Suprapubic skin (tissue), 4 donors: Measurements from ENCODE around the gene FRMD1. TPM values are rescaled to one million over a fixed set of nuclear protein-coding genes. Genes with fewer than 3 reads are reported as not detected.

Experiments
- DNase-seq, 2 donors: peaks; one replicate each; pipeline ENCODE4 v3.0.0-alpha.2; 2019; ENCODE audit warnings: low spot score in 2 of 2
- H3K27ac ChIP-seq: fragments of 200-600 bp; sonication (generic); one replicate; pipeline ENCODE4 v1.5.1; 2019
- H3K27me3 ChIP-seq: fragments of 200-600 bp; sonication (generic); one replicate; pipeline ENCODE4 v1.5.1; 2019
- H3K36me3 ChIP-seq: fragments of 200-600 bp; sonication (generic); one replicate; pipeline ENCODE4 v1.5.1; 2019
- H3K4me1 ChIP-seq: fragments of 200-600 bp; sonication (generic); one replicate; pipeline ENCODE4 v1.5.1; 2019
- H3K4me3 ChIP-seq: fragments of 200-600 bp; sonication (generic); one replicate; pipeline ENCODE4 v1.5.1; 2019; ENCODE audit warnings: mild to moderate bottlenecking
- H3K9me3 ChIP-seq: fragments of 200-600 bp; sonication (generic); one replicate; pipeline ENCODE4 v1.5.1; 2019
- EP300 ChIP-seq: sonication (generic); formaldehyde crosslinking; IDR thresholded peaks from one replicate; pipeline ENCODE4 v1.6.1; 2017; ENCODE audit warnings: antibody characterized with exemption
- POLR2A ChIP-seq, 2 donors: fragments of 450-650 bp; IDR thresholded peaks; one replicate each; pipeline ENCODE4 v1.6.1; 2017; ENCODE audit warnings: antibody characterized with exemption in 2 of 2, mild to moderate bottlenecking in 2 of 2, moderate library complexity in 2 of 2
- POLR2AphosphoS5 ChIP-seq, 3 donors: sonication (generic); formaldehyde crosslinking; IDR thresholded peaks; one replicate each; pipeline ENCODE4 v1.6.1; 2017; ENCODE audit warnings: antibody characterized with exemption in 3 of 3
- WGBS: methylation state at CpG from one replicate; pipeline ENCODE4 v1.1.5; 2018; 5-methylcytosine and 5-hydroxymethylcytosine counted together
- total RNA-seq, 4 donors: library from RNA; depleted of rRNA; stranded (reverse); fragments of >200 nt; gene quantifications; one replicate each; pipeline ENCODE4 v1.1.0, GENCODE V29; 2016
- TF ChIP-seq, protein P1 (sequence below), 2 donors: fragments of 200-600 bp in 1 of 2; fragments of 450-650 bp in 1 of 2; sonication (generic) in 1 of 2; IDR thresholded peaks; one replicate each; pipeline ENCODE4 v1.5.1; 2016 to 2019; ENCODE audit warnings: antibody characterized with exemption in 2 of 2, mild to moderate bottlenecking in 1 of 2, moderate library complexity in 1 of 2

FRMD1 gene
- total RNA-seq, 4 donors from 2014 or later = 0.64 to 2.6 (median 1.5) TPM

DNA sequence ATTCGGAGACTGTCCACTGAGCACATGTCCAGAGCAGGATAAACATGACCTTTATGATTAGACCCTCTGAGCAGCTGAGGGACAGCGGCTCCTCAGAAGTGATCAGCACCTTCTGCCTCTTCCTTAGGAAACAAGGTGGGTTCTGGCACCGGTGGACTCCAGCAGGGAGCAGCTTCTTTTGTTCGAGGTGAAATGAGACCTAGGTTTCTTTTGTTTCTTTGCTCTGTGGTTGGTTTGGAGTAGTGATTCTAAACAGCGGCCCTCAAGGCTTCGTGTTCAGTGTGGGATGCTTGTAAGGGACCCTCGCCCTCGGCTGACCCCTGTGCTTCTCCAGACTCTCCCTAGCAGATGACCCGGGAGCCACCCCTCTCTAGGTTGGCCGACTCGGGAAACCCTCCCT lies 14.6 kb upstream of the FRMD1 start:
- Histone ChIP-seq H3K9me3 (no peaks in the 10 kb centered on the region), H3K27ac (no peak overlapping the region), H3K4me3 (no peak overlapping the region), H3K36me3 (no peaks in the 10 kb centered on the region), H3K4me1 (no peaks in the 10 kb centered on the region), H3K27me3 (peaks cover 14% of the 10 kb centered on the region)
- 92% methylated on average over 11 of the region's 11 CpGs for WGBS
- no peak for DNase-seq
- TF ChIP-seq POLR2AphosphoS5 (IDR thresholded peaks at IDR 0.05) (no peak), EP300 (no peak), POLR2A (IDR thresholded peaks at IDR 0.05) (no peak)
- TF ChIP-seq, protein P1, sequence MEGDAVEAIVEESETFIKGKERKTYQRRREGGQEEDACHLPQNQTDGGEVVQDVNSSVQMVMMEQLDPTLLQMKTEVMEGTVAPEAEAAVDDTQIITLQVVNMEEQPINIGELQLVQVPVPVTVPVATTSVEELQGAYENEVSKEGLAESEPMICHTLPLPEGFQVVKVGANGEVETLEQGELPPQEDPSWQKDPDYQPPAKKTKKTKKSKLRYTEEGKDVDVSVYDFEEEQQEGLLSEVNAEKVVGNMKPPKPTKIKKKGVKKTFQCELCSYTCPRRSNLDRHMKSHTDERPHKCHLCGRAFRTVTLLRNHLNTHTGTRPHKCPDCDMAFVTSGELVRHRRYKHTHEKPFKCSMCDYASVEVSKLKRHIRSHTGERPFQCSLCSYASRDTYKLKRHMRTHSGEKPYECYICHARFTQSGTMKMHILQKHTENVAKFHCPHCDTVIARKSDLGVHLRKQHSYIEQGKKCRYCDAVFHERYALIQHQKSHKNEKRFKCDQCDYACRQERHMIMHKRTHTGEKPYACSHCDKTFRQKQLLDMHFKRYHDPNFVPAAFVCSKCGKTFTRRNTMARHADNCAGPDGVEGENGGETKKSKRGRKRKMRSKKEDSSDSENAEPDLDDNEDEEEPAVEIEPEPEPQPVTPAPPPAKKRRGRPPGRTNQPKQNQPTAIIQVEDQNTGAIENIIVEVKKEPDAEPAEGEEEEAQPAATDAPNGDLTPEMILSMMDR (IDR thresholded peaks at IDR 0.05) = no peak

DNA sequence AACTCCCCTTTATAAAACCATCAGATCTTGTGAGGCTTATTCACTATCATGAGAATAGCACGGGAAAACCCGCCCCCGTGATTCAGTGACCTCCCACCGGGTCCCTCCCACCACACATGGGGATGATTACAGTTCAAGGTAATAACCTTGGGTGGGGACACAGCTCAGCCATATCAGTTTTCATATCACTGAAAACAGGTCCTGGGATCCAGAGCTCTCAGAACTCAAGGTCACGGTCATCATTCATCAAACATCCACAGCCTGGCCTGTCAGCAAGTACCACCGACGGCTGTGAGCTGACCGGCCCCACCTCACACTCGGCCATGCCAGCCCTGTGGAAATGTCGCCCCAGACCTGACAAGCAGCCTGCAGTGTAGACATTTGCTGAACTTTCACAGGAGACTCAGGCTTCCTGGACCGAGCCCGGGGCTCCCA lies 14.1 kb upstream of the FRMD1 start:
- Histone ChIP-seq H3K4me1 (no peaks in the 10 kb centered on the region), H3K4me3 (no peak overlapping the region), H3K9me3 (no peaks in the 10 kb centered on the region), H3K27ac (no peak overlapping the region), H3K27me3 (peaks cover 9% of the 10 kb centered on the region), H3K36me3 (no peaks in the 10 kb centered on the region)
- 80% methylated on average over 11 of the region's 12 CpGs for WGBS
- no peak for DNase-seq
- no peak for TF ChIP-seq POLR2AphosphoS5 (IDR thresholded peaks at IDR 0.05)
- TF ChIP-seq, protein P1 (IDR thresholded peaks at IDR 0.05) = no peak
- TF ChIP-seq EP300 = no peak
- no peak for TF ChIP-seq POLR2A (IDR thresholded peaks at IDR 0.05)

DNA sequence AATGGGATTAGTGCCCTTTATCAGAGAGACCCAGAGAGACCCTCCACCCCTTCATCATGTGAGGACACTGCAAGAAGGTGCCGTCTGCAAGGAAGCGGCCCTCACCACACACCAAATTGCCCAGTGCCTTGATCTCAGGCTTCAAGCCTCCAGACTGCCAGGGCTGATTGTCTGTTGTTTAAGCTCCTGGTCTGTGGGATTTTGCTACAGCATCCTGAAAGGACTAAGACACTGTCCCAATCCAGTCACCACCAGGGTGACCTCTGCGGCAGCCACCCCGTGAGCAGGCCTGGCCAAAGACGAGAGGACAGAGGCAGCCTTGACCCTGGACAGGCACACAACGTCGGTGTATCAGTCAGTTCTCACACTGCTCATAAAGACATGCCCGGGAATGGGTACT lies 13.5 kb upstream of the FRMD1 start:
- Histone ChIP-seq H3K4me3 (no peak overlapping the region), H3K4me1 (no peaks in the 10 kb centered on the region), H3K36me3 (no peaks in the 10 kb centered on the region), H3K27me3 (peaks cover 6% of the 10 kb centered on the region), H3K27ac (no peak overlapping the region), H3K9me3 (no peaks in the 10 kb centered on the region)
- DNase-seq = no peak
- WGBS = 83% methylated on average over 8 of the region's 8 CpGs
- TF ChIP-seq EP300 = no peak
- no peak for TF ChIP-seq POLR2A (IDR thresholded peaks at IDR 0.05)
- TF ChIP-seq POLR2AphosphoS5 (IDR thresholded peaks at IDR 0.05) = no peak

DNA sequence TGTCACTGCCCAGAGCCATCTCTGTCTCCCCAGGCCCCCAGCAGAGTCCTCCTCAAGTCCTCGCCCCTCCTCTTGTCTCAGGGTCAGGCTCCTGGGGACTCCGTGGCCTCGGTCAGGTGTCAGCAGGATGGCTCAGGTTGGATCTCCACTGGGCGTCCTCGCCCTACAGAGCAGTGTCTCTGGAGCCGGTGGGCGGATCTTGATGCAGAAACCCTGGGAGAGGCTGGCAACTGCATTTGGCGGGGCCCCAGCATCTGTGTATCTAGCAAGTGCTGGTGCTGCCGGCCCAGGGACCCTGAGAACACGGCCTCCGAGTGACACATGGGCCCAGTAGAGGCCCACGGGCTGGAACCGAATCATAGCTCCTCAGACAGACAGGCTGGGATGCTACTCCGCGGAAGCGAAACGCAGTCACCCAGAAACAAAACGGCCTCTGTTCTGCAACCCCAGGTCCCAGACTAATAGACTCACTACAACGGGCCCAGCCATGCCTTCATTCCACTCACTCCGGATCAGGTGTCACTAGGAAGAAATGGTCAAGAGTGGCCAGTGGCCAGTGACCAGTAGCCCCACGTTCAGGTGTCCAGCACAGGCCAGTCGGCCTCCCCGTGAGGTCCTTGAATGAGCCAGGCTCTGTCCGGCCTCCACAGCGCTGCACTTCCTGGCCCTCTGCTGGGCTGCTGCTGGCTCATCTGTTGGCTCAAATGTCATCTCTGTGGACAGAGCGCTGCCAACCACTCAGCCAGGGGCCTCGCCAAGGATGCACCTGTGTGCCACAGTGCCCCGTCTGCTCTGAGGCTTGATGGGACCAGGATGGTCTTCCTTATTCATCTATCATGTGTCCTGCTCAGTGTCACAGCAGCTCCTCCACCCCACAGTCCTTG lies 12.6 kb upstream of the FRMD1 start:
- no peaks in the 10 kb centered on the region for H3K4me1 ChIP-seq
- H3K36me3 ChIP-seq = no peaks in the 10 kb centered on the region
- H3K9me3 ChIP-seq = no peaks in the 10 kb centered on the region
- TF ChIP-seq POLR2A (IDR thresholded peaks at IDR 0.05) (no peak), POLR2AphosphoS5 (IDR thresholded peaks at IDR 0.05) (no peak), EP300 (no peak)
- TF ChIP-seq, protein P1 (IDR thresholded peaks at IDR 0.05) = no peak
- WGBS = 98% methylated on average over 7 of the region's 28 CpGs
- H3K27me3 ChIP-seq = no peaks in the 10 kb centered on the region
- no peak for DNase-seq
- H3K4me3 ChIP-seq = no peak overlapping the region
- H3K27ac ChIP-seq = no peak overlapping the region

DNA sequence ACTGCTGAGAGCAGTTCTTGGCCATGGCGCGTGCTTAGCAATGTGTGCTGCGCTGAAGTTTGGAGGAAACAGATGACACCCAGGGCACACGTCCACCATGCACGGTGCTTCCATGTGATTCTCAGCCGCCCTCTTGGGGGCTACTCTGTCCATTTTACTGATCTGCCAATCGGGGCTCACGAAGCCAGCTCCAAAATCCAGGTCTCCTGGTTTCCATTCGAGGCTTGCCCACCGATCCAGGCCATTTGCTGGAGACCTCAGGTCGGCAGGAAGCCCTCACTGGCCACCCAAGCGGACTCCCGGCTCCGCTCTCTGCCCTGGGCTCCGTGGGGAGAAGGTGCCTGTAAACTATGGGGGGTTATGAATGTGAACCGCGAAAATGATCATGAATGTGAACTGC lies 11.7 kb upstream of the FRMD1 start:
- Histone ChIP-seq H3K4me1 (no peaks in the 10 kb centered on the region), H3K27me3 (no peaks in the 10 kb centered on the region), H3K27ac (no peak overlapping the region), H3K36me3 (no peaks in the 10 kb centered on the region), H3K9me3 (no peaks in the 10 kb centered on the region), H3K4me3 (no peak overlapping the region)
- 88% methylated on average over 10 of the region's 17 CpGs for WGBS
- DNase-seq = no peak
- TF ChIP-seq POLR2AphosphoS5 (IDR thresholded peaks at IDR 0.05) (no peak), EP300 (no peak), POLR2A (IDR thresholded peaks at IDR 0.05) (no peak)
- TF ChIP-seq, protein P1 (IDR thresholded peaks at IDR 0.05) = no peak
